GM18868 (cell line): ENCODE data around the gene GDF11.
A peak's percentile ranks its signal among the peaks of the same experiment; 100 is the strongest.

ENCODE experiments used
- ATAC-seq: cut with Tn5 transposase; IDR thresholded peaks from one replicate; pipeline ENCODE4 v1.9.1; 2021; ENCODE audit warnings: mild to moderate bottlenecking, moderate library complexity; ENCODE audit not compliant: unreplicated experiment

The GDF11 gene

DNA sequence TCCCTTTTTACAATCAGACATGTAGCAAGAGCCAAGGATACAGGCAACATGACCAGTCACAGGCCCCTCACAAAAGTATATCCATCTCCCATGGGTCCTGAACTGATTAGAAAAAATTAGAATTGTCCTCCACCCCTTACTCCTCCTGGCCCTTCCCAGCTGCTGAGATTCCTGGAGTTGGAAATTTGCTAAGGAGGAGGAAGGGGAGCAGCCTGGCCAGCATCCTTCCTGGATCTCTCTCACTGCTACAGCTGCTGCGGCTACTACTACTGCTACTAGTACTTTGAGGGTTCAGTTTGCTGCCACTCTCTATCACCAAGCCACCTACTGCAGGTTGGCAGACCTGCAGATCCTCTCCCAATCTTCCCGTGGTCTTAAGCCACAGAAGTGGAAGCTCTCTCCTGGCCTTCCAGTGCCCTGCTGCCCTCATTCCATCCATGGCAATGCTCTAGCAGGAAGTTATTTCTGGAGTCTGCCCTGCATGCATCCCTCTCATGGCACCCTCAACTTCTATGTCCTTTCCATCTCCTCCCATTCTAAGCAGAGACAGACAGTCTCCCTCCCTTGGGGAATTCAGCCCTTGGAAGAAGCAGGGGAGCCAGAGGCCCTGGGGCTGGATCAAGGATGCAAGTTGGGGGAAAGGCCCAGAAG lies 36.2 kb upstream of the GDF11 start:
- no peak for ATAC-seq

DNA sequence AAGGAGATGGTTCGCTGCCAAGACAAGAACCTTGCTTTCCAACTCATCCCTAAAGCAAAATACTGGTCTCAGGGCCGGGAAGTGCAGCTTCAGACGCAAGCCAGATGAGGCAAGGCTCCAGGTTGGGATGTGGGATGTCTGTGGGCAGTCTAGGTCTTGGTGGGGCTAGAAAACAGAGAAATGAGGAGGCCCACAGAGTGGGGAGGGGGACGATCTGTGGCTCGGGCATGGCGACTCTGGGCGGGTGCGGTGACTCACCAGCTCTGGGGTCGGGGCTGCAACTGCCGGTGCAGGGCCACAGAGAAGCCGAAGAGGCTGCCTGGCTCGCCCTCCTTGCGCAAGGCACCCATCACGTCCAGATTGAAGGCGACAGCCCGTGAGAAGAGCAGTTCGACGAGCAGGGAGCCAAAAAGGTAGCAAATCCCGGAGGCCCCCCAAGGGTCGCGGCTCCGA lies 35.7 kb upstream of the GDF11 start:
- ATAC-seq, result no peak

- ATAC-seq, result peak; percentile 61
These were observed 34.9 kb upstream of the GDF11 start, which contains the start of gene ITGA7 for GRCh38 chr12:55707841-55708694. TSS of gene ITGA7 (minus strand) at chr12:55707904. CDS start at chr12:55707682, 222 bp downstream.

GRCh38 chr12:55708695-55709233 lies 34.2 kb upstream of the GDF11 start:
- no peak for ATAC-seq

DNA sequence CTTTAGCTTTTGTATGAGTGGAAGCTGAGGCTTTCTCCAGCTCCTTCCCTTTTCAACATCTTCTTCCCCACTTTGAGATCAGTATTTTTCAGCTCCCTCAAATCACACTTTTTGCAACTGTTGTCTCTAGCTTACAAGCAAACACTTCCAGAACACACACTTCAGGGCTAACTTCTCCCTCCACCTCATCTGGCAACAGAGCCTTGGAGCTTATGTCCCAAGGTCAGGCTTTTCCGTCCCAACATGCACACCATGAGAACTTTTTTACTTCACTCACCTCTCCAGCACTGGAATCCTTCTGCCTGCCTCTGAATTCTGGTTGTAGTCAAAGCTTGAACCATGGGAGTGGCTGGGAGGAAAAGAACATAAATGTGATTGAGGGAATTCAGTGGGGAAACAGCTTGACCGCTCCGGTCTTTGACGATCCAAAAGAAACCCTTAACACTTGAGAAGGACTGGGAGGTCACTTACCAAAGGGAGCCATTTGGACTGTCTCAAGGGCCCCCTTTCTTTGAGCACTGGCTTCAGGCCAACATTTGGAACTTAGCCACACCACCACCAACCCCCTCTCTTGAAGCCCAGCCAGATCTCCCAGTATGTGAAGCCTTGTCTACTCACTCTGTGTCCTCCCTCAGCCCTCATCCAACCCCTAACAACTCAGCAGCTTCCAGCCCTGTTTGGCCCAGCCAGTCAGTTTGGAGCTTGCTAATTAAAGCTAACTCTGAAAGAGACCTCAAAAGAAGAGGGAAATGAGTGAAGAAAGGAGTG lies 31.0 kb upstream of the GDF11 start:
- ATAC-seq, result no peak

DNA sequence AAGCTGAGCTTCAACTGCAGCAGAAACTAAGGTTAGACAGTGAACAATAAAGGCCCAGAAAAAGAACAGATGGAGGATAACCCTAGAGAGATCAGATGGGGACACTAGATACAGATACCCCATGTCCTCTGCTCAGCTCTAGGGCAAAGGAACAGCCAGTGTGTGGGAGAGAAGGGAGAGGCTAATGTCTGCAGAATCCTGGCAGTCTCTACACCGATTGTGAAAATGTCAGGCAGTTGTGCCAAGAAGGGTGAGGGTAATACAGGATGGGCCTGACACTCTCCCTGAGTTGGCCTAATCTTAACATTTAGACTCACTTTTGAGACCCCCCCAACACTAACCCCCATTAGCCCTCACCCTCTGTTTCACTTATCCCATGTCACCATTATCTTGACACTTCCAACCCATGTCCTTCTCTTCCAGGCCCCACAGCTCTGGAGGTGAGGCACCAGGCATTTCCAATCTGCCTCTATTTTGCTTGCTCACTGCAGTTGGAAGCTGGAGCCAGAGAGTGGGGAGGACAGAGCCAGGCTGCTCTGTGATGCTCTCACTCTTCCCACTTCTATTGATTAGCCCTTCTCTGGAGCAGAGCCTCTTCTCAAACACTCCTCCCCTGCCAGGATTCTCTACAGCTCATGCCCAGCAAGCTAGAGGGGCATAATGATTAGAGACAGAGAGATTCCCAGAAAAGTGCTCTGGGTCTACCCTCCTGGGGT lies 30.1 kb upstream of the GDF11 start:
- no peak for ATAC-seq

DNA sequence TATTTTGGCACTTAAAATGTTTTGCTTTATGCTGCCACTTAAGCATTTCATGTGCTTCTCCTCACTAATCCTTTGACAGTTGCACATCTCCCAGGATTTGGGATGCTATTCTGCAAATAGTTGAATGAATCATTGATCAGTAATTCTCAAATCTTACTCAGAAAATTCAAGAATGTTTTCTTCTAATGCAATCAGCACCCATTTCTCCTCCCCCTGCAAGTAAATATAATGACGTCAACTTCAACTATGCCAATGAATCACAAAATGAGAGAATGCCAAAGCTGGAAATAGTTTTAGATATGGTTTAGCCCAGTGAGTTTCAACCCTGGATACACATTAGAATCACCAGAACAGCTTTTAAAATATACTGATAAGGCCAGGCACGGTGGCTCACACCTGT lies 29.2 kb upstream of the GDF11 start:
- no peak for ATAC-seq

GRCh38 chr12:55715169-55715764 lies 27.7 kb upstream of the GDF11 start:
- no peak for ATAC-seq

- ATAC-seq, result peak; percentile 80
These were observed 26.9 kb upstream of the GDF11 start, which contains the start of gene BLOC1S1 for GRCh38 chr12:55715833-55716581. TSS of gene BLOC1S1 (plus strand) at chr12:55716046. CDS start at chr12:55716052, 6 bp downstream.

- no peak for ATAC-seq
These were observed 26.4 kb upstream of the GDF11 start for GRCh38 chr12:55716582-55716957.

- peak; percentile 34 for ATAC-seq
These were observed 25.6 kb upstream of the GDF11 start for GRCh38 chr12:55717011-55718007.

- ATAC-seq, result no peak
These were observed 24.9 kb upstream of the GDF11 start for GRCh38 chr12:55718015-55718414.

GRCh38 chr12:55718624-55719275 lies 24.2 kb upstream of the GDF11 start:
- ATAC-seq, result no peak

- ATAC-seq, result no peak
These were observed 23.6 kb upstream of the GDF11 start for GRCh38 chr12:55719371-55719770.

- ATAC-seq, result no peak
These were observed 22.8 kb upstream of the GDF11 start, which contains the start of gene RDH5 for GRCh38 chr12:55720071-55720564. TSS of gene RDH5 (plus strand) at chr12:55720393. CDS start at chr12:55721185, 792 bp downstream.

DNA sequence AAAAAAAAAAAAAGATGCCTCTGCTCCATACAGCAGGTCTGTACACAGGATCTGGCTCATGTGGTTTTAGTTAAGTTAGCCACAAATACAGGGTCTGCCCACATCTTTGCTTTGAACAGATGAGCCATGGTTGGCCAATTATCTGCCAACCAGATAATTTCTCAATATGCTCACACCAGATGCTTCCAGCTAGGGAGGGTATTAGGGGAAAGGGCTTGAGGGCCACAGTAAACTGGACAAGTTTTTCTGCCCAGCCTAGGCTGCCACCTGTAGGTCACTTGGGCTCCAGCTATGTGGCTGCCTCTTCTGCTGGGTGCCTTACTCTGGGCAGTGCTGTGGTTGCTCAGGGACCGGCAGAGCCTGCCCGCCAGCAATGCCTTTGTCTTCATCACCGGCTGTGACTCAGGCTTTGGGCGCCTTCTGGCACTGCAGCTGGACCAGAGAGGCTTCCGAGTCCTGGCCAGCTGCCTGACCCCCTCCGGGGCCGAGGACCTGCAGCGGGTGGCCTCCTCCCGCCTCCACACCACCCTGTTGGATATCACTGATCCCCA lies 22.0 kb upstream of the GDF11 start:
- no peak for ATAC-seq
